Neural progenitor cell (in vitro differentiated cells): ENCODE measurements around the gene THSD4.

Source experiments
- CTCF ChIP-seq: fragments of 200-600 bp; sonication (generic); IDR thresholded peaks from 2 replicates; pipeline ENCODE4 v1.5.1; 2017; ENCODE audit warnings: antibody characterized with exemption, mild to moderate bottlenecking
- EZH2 ChIP-seq: fragments of 200-600 bp; sonication (generic); IDR thresholded peaks from 2 replicates; pipeline ENCODE4 v1.6.1; 2017; ENCODE audit warnings: antibody characterized with exemption, mild to moderate bottlenecking, moderate library complexity

- no peak for TF ChIP-seq CTCF
- TF ChIP-seq EZH2: no peak
These were observed 204.7 kb downstream of the THSD4 start for GRCh38 chr15:71319935-71320334.
